ENCODE results near the gene TFAP2E.
A peak's percentile ranks its signal among the peaks of the same experiment; 100 is the strongest.

The TFAP2E gene

GRCh38 chr1:35600593-35600992 lies 27.5 kb downstream of the TFAP2E start:
- TF ChIP-seq, protein P1, sequence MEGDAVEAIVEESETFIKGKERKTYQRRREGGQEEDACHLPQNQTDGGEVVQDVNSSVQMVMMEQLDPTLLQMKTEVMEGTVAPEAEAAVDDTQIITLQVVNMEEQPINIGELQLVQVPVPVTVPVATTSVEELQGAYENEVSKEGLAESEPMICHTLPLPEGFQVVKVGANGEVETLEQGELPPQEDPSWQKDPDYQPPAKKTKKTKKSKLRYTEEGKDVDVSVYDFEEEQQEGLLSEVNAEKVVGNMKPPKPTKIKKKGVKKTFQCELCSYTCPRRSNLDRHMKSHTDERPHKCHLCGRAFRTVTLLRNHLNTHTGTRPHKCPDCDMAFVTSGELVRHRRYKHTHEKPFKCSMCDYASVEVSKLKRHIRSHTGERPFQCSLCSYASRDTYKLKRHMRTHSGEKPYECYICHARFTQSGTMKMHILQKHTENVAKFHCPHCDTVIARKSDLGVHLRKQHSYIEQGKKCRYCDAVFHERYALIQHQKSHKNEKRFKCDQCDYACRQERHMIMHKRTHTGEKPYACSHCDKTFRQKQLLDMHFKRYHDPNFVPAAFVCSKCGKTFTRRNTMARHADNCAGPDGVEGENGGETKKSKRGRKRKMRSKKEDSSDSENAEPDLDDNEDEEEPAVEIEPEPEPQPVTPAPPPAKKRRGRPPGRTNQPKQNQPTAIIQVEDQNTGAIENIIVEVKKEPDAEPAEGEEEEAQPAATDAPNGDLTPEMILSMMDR (conservative IDR thresholded peaks at IDR 0.05; ENCODE audit: low read length), result no peak
- no peak overlapping the region for H3K4me3 ChIP-seq (ENCODE audit: low read length)
- DNase-seq (ENCODE audit: low read depth), result no peak

- TF ChIP-seq, protein P1 (conservative IDR thresholded peaks at IDR 0.05; ENCODE audit: low read length), result no peak
- DNase-seq (ENCODE audit: low read depth), result no peak
- H3K4me3 ChIP-seq (ENCODE audit: low read length), result no peak overlapping the region
Observed at GRCh38 chr1:35603468-35603867, 30.4 kb downstream of the TFAP2E start.

GRCh38 chr1:35603941-35604340 lies 30.8 kb downstream of the TFAP2E start:
- H3K4me3 ChIP-seq (ENCODE audit: low read length), result no peak overlapping the region
- DNase-seq (ENCODE audit: low read depth), result no peak
- TF ChIP-seq, protein P1 (conservative IDR thresholded peaks at IDR 0.05; ENCODE audit: low read length), result no peak

DNA sequence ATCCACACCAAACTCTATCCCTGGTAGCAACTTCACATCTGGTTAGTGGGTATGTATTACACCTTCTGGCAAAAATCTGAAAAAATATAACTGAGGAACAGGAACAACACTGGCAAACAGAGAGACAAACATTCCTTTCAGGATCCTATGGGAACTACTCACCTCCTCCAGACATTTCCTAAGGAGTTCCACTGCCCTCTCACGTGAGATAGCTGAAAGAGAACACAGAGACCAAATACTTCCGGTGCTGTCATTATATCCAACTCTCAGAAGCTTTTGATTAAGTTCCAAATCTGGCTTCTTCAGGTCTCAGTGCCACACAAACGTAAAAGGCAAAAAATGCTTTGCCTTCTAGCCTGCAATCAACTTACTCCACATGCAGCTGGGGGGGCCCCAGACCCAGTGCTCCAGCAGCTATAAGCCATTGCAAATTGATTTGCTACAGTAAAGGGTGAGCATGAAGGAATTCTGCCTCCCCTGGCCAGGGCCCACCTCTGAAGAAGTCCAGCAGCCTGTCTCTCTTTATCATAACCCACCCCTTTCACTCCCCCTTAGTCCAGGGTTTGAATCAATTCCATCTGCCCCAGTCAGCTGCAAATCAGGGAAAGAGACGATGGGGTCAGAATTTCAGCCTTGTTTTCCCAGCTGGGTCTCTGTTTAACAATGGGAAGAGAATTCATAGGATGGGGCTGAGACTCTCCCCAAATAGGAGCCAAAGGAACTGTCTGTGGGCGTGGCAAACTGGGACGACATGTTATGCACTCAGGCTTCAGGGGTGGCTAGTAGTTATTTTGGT lies 32.2 kb downstream of the TFAP2E start:
- DNase-seq (ENCODE audit: low read depth), result peak; percentile 8
- H3K4me3 ChIP-seq (ENCODE audit: low read length), result no peak overlapping the region
- TF ChIP-seq, protein P1 (conservative IDR thresholded peaks at IDR 0.05; ENCODE audit: low read length), result no peak

DNA sequence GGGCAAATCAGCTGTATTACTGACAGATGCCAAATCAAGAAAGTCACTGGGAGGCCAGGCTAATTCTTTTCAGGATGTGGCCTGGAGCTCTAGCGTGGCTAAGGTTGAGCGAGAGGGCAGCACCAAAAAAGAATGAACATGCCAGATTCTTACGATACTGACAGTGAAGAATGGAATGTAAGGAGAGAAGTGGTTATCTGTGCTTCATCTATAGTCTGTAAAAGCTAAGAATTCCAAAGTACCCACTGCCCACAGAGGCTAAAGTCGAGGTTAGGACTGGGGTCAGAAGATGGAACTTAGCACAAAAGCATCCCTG lies 32.7 kb downstream of the TFAP2E start:
- H3K4me3 ChIP-seq (ENCODE audit: low read length), result no peak overlapping the region
- peak; percentile 62 for DNase-seq (ENCODE audit: low read depth)

DNA sequence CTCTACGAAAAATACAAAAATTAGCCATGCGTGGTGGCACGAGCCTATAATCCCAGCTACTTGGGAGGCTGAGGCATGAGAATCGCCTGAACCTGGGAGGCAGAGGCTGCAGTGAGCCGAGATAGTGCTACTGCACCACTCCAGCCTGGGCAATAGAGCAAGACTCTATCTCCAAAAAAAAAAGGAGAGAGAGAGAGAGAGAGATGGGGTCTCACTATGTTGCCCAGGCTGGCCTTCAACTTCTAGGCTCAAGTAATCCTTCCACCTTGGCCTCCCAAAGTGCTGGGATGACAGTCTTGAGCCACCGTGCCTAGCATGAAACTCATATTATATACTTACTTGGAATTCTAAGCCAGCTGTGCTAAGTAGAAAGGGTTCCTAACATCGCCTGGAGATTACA lies 38.5 kb downstream of the TFAP2E start:
- no peak for DNase-seq (ENCODE audit: low read depth)
- H3K4me3 ChIP-seq (ENCODE audit: low read length), result no peak overlapping the region
- TF ChIP-seq, protein P1 (conservative IDR thresholded peaks at IDR 0.05; ENCODE audit: low read length), result no peak

More for the DNA sequence above, 32.7 kb downstream of the TFAP2E start:
- TF ChIP-seq, protein P1 (conservative IDR thresholded peaks at IDR 0.05; ENCODE audit: low read length), result no peak

- no peak for DNase-seq (ENCODE audit: low read depth)
- TF ChIP-seq, protein P1 (conservative IDR thresholded peaks at IDR 0.05; ENCODE audit: low read length), result no peak
- no peak overlapping the region for H3K4me3 ChIP-seq (ENCODE audit: low read length)
Observed at GRCh38 chr1:35615440-35615839, 42.3 kb downstream of the TFAP2E start.

Measured in AG10803 (cell line).